Kidney epithelial cell (primary cell): Measurements from ENCODE around the gene PRRX2. TPM values are rescaled to one million over a fixed set of nuclear protein-coding genes. Genes with fewer than 3 reads are reported as not detected.

ENCODE experiments used
- DNase-seq: peaks from one replicate; pipeline ENCODE4 v3.0.0-alpha.2; 2010; ENCODE audit warnings: low read depth
- H3K27me3 ChIP-seq: 2 replicates; pipeline ENCODE4 v1.6.0; 2011; ENCODE audit warnings: low read length; ENCODE audit not compliant: control insufficient read depth, insufficient read depth
- H3K36me3 ChIP-seq: 2 replicates; pipeline ENCODE4 v1.5.1; 2011; ENCODE audit warnings: low read length; ENCODE audit not compliant: control insufficient read depth, insufficient read depth
- H3K4me3 ChIP-seq: 2 replicates; pipeline ENCODE4 v1.5.1; 2011; ENCODE audit warnings: low read depth, mild to moderate bottlenecking, control low read depth, low read length
- total RNA-seq: library from RNA; depleted of rRNA; stranded (reverse); fragments of >200 nt; gene quantifications from 2 replicates; pipeline ENCODE4 v1.2.3, GENCODE V29; 2015
- TF ChIP-seq, protein P1 (sequence below): IDR thresholded peaks from 2 replicates; pipeline ENCODE4 v1.5.1; 2011; ENCODE audit warnings: mild to moderate bottlenecking, moderate library complexity, low read length, control low read depth, inconsistent platforms; ENCODE audit not compliant: insufficient read depth, poor library complexity, severe bottlenecking

PRRX2 gene
- total RNA-seq, 1 donor from 2014 or later = not detected

DNA sequence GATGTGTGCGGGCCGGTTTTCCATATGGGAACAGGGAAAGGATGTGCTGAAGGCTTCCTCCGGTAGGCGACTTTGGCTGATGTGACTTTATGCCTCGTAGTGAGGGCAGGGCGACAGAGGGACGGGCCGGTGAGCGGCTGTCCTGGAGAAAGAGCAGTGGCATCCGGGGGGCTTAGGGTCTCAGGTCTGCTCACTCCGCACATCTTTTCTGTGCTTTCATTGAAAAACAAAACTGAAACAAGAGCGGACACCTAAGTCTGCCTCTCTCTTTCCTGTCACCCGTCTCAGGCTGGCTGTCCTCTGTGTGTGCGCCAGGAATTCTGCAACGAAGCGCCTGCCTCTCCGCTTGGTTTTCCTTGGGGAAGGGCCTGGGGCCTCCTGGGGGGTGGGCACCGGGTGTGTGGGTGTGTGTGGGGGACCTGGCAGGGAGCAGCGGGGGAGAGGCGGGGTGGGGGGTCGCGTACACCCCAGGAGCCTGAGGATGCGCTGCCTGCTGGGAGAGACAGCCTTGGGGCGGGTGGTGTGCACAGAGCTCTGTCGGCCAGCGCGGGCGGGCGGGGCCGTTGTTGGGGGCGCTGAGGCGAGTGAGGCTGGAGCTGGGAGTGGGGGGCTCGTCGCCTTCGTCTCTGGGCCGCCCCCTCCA lies 580 bp upstream of the PRRX2 start:
- H3K36me3 ChIP-seq = no peaks in the 10 kb centered on the region
- H3K27me3 ChIP-seq = peaks cover 33% of the 10 kb centered on the region
- TF ChIP-seq, protein P1, sequence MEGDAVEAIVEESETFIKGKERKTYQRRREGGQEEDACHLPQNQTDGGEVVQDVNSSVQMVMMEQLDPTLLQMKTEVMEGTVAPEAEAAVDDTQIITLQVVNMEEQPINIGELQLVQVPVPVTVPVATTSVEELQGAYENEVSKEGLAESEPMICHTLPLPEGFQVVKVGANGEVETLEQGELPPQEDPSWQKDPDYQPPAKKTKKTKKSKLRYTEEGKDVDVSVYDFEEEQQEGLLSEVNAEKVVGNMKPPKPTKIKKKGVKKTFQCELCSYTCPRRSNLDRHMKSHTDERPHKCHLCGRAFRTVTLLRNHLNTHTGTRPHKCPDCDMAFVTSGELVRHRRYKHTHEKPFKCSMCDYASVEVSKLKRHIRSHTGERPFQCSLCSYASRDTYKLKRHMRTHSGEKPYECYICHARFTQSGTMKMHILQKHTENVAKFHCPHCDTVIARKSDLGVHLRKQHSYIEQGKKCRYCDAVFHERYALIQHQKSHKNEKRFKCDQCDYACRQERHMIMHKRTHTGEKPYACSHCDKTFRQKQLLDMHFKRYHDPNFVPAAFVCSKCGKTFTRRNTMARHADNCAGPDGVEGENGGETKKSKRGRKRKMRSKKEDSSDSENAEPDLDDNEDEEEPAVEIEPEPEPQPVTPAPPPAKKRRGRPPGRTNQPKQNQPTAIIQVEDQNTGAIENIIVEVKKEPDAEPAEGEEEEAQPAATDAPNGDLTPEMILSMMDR = no peak
- H3K4me3 ChIP-seq = no peak overlapping the region
- no peak for DNase-seq

- Histone ChIP-seq H3K36me3 (no peaks in the 10 kb centered on the region), H3K27me3 (peaks cover 33% of the 10 kb centered on the region), H3K4me3 (peak overlapping the region; percentile 18)
- TF ChIP-seq, protein P1 = no peak
- DNase-seq = no peak
Observed at GRCh38 chr9:129665814-129666520, 520 bp downstream of the PRRX2 start.

GRCh38 chr9:129666575-129666974 lies 1.1 kb downstream of the PRRX2 start:
- no peak for DNase-seq
- no peaks in the 10 kb centered on the region for H3K36me3 ChIP-seq
- peaks cover 33% of the 10 kb centered on the region for H3K27me3 ChIP-seq
- H3K4me3 ChIP-seq = no peak overlapping the region
- TF ChIP-seq, protein P1 = no peak

DNA sequence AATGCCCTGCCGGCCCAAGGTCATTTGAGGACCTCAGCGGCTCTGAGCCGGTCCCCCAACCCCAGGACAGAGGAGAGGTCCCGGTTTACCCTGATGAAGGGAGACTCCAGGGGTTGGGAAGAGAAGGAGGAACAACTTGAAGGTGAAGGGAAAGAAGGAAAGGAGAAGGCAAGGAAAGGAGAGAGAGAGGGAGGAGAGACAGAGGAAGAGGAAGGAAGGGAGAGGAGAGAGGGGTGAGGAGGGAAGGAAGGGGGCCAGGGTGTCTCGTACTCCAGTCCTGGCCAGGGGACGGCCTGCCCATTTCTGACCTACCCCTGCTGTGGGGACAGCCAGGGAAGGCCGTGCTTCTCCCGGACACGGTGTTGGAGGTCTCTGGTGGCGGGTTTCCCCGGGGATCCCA lies 1.9 kb downstream of the PRRX2 start:
- Histone ChIP-seq H3K4me3 (no peak overlapping the region), H3K27me3 (peaks cover 34% of the 10 kb centered on the region), H3K36me3 (no peaks in the 10 kb centered on the region)
- TF ChIP-seq, protein P1 = no peak
- no peak for DNase-seq

DNA sequence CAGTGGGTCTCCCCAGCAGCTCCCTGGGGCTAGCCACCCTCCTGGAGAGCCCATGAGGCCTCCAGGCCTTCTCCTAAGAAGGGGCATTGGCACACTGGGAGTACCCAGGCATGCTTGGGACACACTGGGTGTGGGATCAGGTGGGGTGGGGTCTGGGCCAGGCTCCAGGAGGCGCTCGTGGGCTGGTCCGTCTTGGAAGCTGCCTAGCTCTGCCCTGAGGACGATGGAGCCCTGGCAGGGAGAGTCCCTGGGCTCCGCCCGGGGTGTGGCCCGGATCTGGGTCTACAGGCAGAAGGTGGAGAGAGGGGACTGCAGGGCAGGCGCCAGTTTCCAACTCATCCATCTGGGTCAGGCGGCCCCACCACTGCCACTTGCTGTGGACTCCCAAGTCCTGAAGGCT lies 2.4 kb downstream of the PRRX2 start:
- Histone ChIP-seq H3K4me3 (no peak overlapping the region), H3K36me3 (no peaks in the 10 kb centered on the region), H3K27me3 (peaks cover 32% of the 10 kb centered on the region)
- TF ChIP-seq, protein P1 = no peak
- DNase-seq = no peak
